ENCODE results near the gene GPR137.

The GPR137 gene

DNA sequence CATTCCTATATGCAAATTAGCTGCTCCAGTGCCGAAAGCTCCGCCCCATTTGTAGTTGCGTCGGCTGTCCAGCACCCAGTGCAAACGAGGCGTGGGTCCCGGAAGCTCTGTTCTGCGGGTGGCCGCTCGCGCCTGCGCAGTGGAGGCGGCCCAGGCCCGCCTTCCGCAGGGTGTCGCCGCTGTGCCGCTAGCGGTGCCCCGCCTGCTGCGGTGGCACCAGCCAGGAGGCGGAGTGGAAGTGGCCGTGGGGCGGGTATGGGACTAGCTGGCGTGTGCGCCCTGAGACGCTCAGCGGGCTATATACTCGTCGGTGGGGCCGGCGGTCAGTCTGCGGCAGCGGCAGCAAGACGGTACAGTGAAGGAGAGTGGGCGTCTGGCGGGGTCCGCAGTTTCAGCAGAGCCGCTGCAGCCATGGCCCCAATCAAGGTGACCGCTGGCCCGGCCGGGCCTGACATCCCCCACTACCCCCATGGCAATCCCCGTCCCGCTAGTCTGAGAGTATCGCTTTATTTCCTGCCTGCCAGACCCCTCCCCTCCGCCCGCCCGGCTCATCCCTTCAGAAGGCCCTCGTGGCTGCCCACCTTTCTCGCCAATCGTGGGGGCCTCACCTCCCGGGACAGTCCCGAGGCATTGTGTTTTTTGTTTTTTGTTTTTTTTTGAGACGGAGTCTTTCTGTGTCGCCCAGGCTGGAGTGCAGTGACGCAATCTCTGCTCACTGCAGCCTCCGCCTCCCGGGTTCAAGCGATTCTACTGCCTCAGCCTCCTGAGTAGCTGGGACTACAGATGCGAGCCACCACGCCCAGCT is 32.5 kb downstream of the GPR137 start, which contains the start of gene PRDX5:
Gene PRDX5, plus strand, starts transcription at position 161 of the 805 bp plus-strand sequence. Its CDS starts 95 bp downstream, at position 256.
- Histone ChIP-seq H3K36me3 (ENCODE audit: control insufficient read depth in 1 of 2, insufficient read depth in 2 of 2, low read depth in 1 of 2, low read length in 2 of 2) (peaks cover 48 to 56% of the 10 kb centered on the region in 2 experiments), H2BK12ac (ENCODE audit: low read length in 2 of 2) (peak within 1 kb of the TSS; percentile 18 to 42), H3K79me1 (replicated peaks; ENCODE audit: low read length, poor library complexity, severe bottlenecking) (peaks cover 29% of the 10 kb centered on the region), H2AK5ac (ENCODE audit: low read length, severe bottlenecking) (peak within 1 kb of the TSS; percentile 62), H2BK120ac (ENCODE audit: low read depth, low read length) (peak within 1 kb of the TSS; percentile 86), H3K27me3 (ENCODE audit: control insufficient read depth in 1 of 2, insufficient read depth in 1 of 2, low read length in 2 of 2) (no peaks in the 10 kb centered on the region), H3K4me1 (ENCODE audit: control insufficient read depth, insufficient read depth, low read depth, low read length) (peaks cover 33% of the 10 kb centered on the region), H3K14ac (ENCODE audit: low read length in 2 of 2) (peak within 1 kb of the TSS; percentile 43 to 99), H3K4me2 (ENCODE audit: low read length, poor library complexity, severe bottlenecking) (peak within 1 kb of the TSS; percentile 74), H3K27ac (ENCODE audit: low read length, poor library complexity, severe bottlenecking) (peak within 1 kb of the TSS; percentile 97), H3K4me3 (ENCODE audit: insufficient read depth in 1 of 2, low read depth in 1 of 2, low read length in 2 of 2) (peak within 1 kb of the TSS; percentile 89 to 92), H2AFZ (ENCODE audit: low read depth, low read length) (peak within 1 kb of the TSS; percentile 78), H3K4ac (ENCODE audit: low read depth in 1 of 2, low read length in 2 of 2) (peak within 1 kb of the TSS; percentile 94 to 97), H3K9ac (ENCODE audit: low read length) (peak within 1 kb of the TSS; percentile 98), H2BK5ac (ENCODE audit: low read depth, low read length, poor library complexity, severe bottlenecking) (peak within 1 kb of the TSS; percentile 93), H4K8ac (ENCODE audit: low read length) (peak within 1 kb of the TSS; percentile 95), H3K9me3 (ENCODE audit: control insufficient read depth, low read length) (no peaks in the 10 kb centered on the region), H3K23ac (ENCODE audit: low read length in 2 of 2) (peak within 1 kb of the TSS; percentile 12 to 61), H4K91ac (ENCODE audit: low read length) (peak within 1 kb of the TSS; percentile 96), H2BK15ac (ENCODE audit: low read depth, poor library complexity, severe bottlenecking) (peak within 1 kb of the TSS; percentile 94), H3K18ac (ENCODE audit: low read depth in 1 of 2, low read length in 2 of 2) (peak within 1 kb of the TSS; percentile 91 to 98)
- under 1% methylated on average over 60 of the region's 61 CpGs for WGBS
- DNase-seq, result peak; percentile 97

DNA sequence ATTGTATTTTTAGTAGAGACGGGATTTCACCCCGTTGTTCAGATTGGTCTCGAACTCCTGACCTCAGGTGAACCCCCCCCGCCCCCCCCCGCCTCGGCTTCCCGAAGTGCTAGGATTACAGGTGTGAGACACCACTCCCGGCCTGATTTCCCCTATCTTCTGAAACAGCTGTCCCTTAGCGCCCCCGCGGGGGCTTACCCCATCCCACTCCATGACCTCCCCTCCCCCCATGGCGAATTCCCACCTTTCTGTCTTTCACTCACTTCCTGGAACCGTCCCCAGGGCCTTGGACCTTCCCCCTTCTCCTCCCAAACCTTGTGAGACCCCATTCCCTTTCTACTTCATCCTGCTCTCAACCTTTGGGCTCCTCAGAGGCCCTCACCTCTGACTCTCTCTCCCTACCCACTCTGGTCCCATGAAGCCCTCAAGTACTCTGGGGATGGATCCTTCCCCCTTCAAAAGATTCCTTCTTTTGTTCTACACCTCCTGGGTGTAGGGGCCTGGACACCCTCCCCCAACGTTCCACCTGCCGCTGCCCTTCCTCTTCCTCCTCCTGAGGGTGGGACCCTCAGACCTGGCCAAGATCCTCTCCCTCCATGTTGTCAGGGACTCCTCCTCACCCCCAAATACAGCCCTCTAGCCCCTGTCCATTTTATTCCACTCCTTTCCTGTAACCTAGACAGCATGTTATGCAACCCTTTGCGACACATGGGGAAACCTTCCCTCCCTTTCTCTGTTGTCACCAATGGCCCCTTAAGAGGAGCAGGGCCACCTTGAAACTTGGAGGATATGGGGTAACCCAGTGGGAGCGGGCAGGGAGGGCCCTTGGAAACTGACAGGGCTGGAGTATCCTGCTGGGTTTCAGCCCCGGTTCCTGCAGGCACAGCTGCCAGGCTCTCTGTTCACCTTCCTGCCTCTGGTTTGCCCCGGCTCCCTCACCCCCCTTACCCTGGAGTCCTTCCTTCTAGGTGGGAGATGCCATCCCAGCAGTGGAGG is 33.4 kb downstream of the GPR137 start:
- Histone ChIP-seq H3K4me1 (ENCODE audit: control insufficient read depth, insufficient read depth, low read depth, low read length) (peaks cover 37% of the 10 kb centered on the region), H3K36me3 (ENCODE audit: control insufficient read depth in 1 of 2, insufficient read depth in 2 of 2, low read depth in 1 of 2, low read length in 2 of 2) (peaks cover 52 to 59% of the 10 kb centered on the region in 2 experiments), H2AFZ (ENCODE audit: low read depth, low read length) (no peak overlapping the region), H3K27ac (ENCODE audit: low read length, poor library complexity, severe bottlenecking) (no peak overlapping the region), H3K23ac (ENCODE audit: low read length in 2 of 2) (no peak overlapping the region), H4K91ac (ENCODE audit: low read length) (peak overlapping the region; percentile 70), H3K4ac (ENCODE audit: low read depth in 1 of 2, low read length in 2 of 2) (peak overlapping the region; percentile 78 to 94), H2BK120ac (ENCODE audit: low read depth, low read length) (peak overlapping the region; percentile 59), H3K27me3 (ENCODE audit: control insufficient read depth in 1 of 2, insufficient read depth in 1 of 2, low read length in 2 of 2) (no peaks in the 10 kb centered on the region), H3K9me3 (ENCODE audit: control insufficient read depth, low read length) (no peaks in the 10 kb centered on the region), H3K14ac (ENCODE audit: low read length in 2 of 2) (peak overlapping the region in 1 of 2 experiments; percentile 41), H3K4me2 (ENCODE audit: low read length, poor library complexity, severe bottlenecking) (peak overlapping the region; percentile 72), H3K18ac (ENCODE audit: low read depth in 1 of 2, low read length in 2 of 2) (peak overlapping the region; percentile 13 to 54), H3K4me3 (ENCODE audit: insufficient read depth in 1 of 2, low read depth in 1 of 2, low read length in 2 of 2) (peak overlapping the region; percentile 89), H4K8ac (ENCODE audit: low read length) (peak overlapping the region; percentile 39), H3K79me1 (replicated peaks; ENCODE audit: low read length, poor library complexity, severe bottlenecking) (peaks cover 23% of the 10 kb centered on the region), H2BK12ac (ENCODE audit: low read length in 2 of 2) (peak overlapping the region; percentile 18 to 42), H2BK5ac (ENCODE audit: low read depth, low read length, poor library complexity, severe bottlenecking) (no peak overlapping the region), H2BK15ac (ENCODE audit: low read depth, poor library complexity, severe bottlenecking) (peak overlapping the region; percentile 32), H2AK5ac (ENCODE audit: low read length, severe bottlenecking) (peak overlapping the region; percentile 54), H3K9ac (ENCODE audit: low read length) (peak overlapping the region; percentile 98)
- DNase-seq, result peak; percentile 41
- WGBS, result 33% methylated on average over 14 of the region's 19 CpGs

DNA sequence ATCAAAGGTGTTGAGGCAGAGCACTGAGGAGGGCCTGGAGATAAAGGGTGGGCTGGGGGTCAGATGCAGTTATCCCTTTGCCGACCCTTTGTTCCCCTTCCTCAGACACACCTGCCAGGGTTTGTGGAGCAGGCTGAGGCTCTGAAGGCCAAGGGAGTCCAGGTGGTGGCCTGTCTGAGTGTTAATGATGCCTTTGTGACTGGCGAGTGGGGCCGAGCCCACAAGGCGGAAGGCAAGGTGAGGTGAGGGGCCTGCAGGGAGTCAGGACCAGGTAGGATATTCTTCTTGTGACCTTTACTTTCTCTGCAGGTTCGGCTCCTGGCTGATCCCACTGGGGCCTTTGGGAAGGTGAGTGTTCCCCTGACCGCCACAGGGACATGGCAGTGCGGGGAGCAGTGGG is 34.9 kb downstream of the GPR137 start:
- no peak overlapping the region for H3K9ac ChIP-seq (ENCODE audit: low read length)
- H3K4me2 ChIP-seq (ENCODE audit: low read length, poor library complexity, severe bottlenecking), result no peak overlapping the region
- H4K91ac ChIP-seq (ENCODE audit: low read length), result no peak overlapping the region
- no peak for DNase-seq
- H3K14ac ChIP-seq (ENCODE audit: low read length in 2 of 2), result no peak overlapping the region
- H2BK15ac ChIP-seq (ENCODE audit: low read depth, poor library complexity, severe bottlenecking), result no peak overlapping the region
- H3K4me1 ChIP-seq (ENCODE audit: control insufficient read depth, insufficient read depth, low read depth, low read length), result peaks cover 37% of the 10 kb centered on the region
- H3K27me3 ChIP-seq (ENCODE audit: control insufficient read depth in 1 of 2, insufficient read depth in 1 of 2, low read length in 2 of 2), result no peaks in the 10 kb centered on the region
- H3K18ac ChIP-seq (ENCODE audit: low read depth in 1 of 2, low read length in 2 of 2), result no peak overlapping the region
- WGBS, result over 99% methylated on average over 7 of the region's 7 CpGs
- no peak overlapping the region for H2AK5ac ChIP-seq (ENCODE audit: low read length, severe bottlenecking)
- H2BK12ac ChIP-seq (ENCODE audit: low read length in 2 of 2), result no peak overlapping the region
- peaks cover 46 to 47% of the 10 kb centered on the region in 2 experiments for H3K36me3 ChIP-seq (ENCODE audit: control insufficient read depth in 1 of 2, insufficient read depth in 2 of 2, low read depth in 1 of 2, low read length in 2 of 2)
- H3K27ac ChIP-seq (ENCODE audit: low read length, poor library complexity, severe bottlenecking), result no peak overlapping the region
- no peak overlapping the region for H3K23ac ChIP-seq (ENCODE audit: low read length in 2 of 2)
- no peak overlapping the region for H3K4me3 ChIP-seq (ENCODE audit: insufficient read depth in 1 of 2, low read depth in 1 of 2, low read length in 2 of 2)
- no peak overlapping the region for H3K4ac ChIP-seq (ENCODE audit: low read depth in 1 of 2, low read length in 2 of 2)
- H2AFZ ChIP-seq (ENCODE audit: low read depth, low read length), result no peak overlapping the region
- H3K79me1 ChIP-seq (replicated peaks; ENCODE audit: low read length, poor library complexity, severe bottlenecking), result peaks cover 19% of the 10 kb centered on the region
- no peak overlapping the region for H2BK5ac ChIP-seq (ENCODE audit: low read depth, low read length, poor library complexity, severe bottlenecking)
- no peaks in the 10 kb centered on the region for H3K9me3 ChIP-seq (ENCODE audit: control insufficient read depth, low read length)
- H2BK120ac ChIP-seq (ENCODE audit: low read depth, low read length), result no peak overlapping the region
- H4K8ac ChIP-seq (ENCODE audit: low read length), result no peak overlapping the region

Measured in mesenchymal stem cell (in vitro differentiated cells and primary cell).